ENCODE results near the gene EML6.
"Not testable (repeated sequence)": the region's sequence is repeated elsewhere in the genome, so short reads cannot be mapped to it uniquely, and the experiment has no call there.

Gene EML6

GRCh38 chr2:54808661-54809060 lies 85.2 kb downstream of the EML6 start:
- no peak for DNase-seq

- DNase-seq = no peak
Measured at GRCh38 chr2:54809819-54810218, 86.4 kb downstream of the EML6 start.

- DNase-seq = no peak
Measured at GRCh38 chr2:54810246-54810645, 86.8 kb downstream of the EML6 start.

- DNase-seq = no peak
Measured at GRCh38 chr2:54813584-54813983, 90.1 kb downstream of the EML6 start.

- no peak for DNase-seq
Measured at GRCh38 chr2:54814389-54815147, 91.1 kb downstream of the EML6 start.

GRCh38 chr2:54815148-54815539 lies 91.7 kb downstream of the EML6 start:
- no peak for DNase-seq

- no peak for DNase-seq
Measured at GRCh38 chr2:54818226-54818625, 94.8 kb downstream of the EML6 start.

- no peak for DNase-seq
Measured at GRCh38 chr2:54820558-54820957, 97.1 kb downstream of the EML6 start.

- no peak for DNase-seq
Measured at GRCh38 chr2:54824567-54824966, 101.1 kb downstream of the EML6 start.

- no peak for DNase-seq
Measured at GRCh38 chr2:54830546-54830945, 107.1 kb downstream of the EML6 start.

- no peak for DNase-seq
Measured at GRCh38 chr2:54831480-54831879, 108.0 kb downstream of the EML6 start.

- DNase-seq = no peak
Measured at GRCh38 chr2:54834721-54835120, 111.3 kb downstream of the EML6 start.

- no peak for DNase-seq
Measured at GRCh38 chr2:54836477-54836876, 113.0 kb downstream of the EML6 start.

- DNase-seq = peak; percentile 34
Measured at GRCh38 chr2:54838585-54839035, 115.1 kb downstream of the EML6 start.

- DNase-seq = no peak
Measured at GRCh38 chr2:54839461-54840255, 116.2 kb downstream of the EML6 start.

- no peak for DNase-seq
Measured at GRCh38 chr2:54840559-54841468, 117.4 kb downstream of the EML6 start.

GRCh38 chr2:54841500-54841899 lies 118.0 kb downstream of the EML6 start:
- not testable (repeated sequence) for DNase-seq

- no peak for DNase-seq
Measured at GRCh38 chr2:54845094-54845493, 121.6 kb downstream of the EML6 start.

GRCh38 chr2:54845514-54845913 lies 122.1 kb downstream of the EML6 start:
- DNase-seq = no peak

GRCh38 chr2:54850171-54851122 lies 127.0 kb downstream of the EML6 start:
- DNase-seq = no peak

- DNase-seq = no peak
Measured at GRCh38 chr2:54853616-54854310, 130.3 kb downstream of the EML6 start.

All from central memory CD4-positive, alpha-beta T cell (primary cell).